GM12874 (cell line): ENCODE data around the gene TMEM156.

Source experiments
- TF ChIP-seq, protein P1 (sequence below): IDR thresholded peaks from 2 replicates; pipeline ENCODE4 v1.5.1; 2011; ENCODE audit warnings: low read depth, mild to moderate bottlenecking, control low read depth, low read length, moderate library complexity; ENCODE audit not compliant: insufficient read depth

Gene TMEM156

DNA sequence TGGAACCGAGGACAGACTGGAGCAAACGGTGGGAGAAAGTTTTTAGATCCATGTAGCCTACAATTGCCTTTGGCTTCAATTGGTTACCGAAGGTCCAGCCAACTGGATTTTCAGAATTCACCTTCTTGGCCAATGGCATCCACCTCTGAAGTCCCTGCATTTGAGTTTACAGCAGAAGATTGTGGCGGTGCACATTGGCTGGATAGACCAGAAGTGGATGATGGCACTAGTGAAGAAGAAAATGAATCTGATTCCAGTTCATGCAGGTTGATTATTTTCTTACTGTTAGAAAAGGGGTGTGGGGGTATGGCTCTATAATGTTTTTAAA lies 30.5 kb upstream of the TMEM156 start:
- TF ChIP-seq, protein P1, sequence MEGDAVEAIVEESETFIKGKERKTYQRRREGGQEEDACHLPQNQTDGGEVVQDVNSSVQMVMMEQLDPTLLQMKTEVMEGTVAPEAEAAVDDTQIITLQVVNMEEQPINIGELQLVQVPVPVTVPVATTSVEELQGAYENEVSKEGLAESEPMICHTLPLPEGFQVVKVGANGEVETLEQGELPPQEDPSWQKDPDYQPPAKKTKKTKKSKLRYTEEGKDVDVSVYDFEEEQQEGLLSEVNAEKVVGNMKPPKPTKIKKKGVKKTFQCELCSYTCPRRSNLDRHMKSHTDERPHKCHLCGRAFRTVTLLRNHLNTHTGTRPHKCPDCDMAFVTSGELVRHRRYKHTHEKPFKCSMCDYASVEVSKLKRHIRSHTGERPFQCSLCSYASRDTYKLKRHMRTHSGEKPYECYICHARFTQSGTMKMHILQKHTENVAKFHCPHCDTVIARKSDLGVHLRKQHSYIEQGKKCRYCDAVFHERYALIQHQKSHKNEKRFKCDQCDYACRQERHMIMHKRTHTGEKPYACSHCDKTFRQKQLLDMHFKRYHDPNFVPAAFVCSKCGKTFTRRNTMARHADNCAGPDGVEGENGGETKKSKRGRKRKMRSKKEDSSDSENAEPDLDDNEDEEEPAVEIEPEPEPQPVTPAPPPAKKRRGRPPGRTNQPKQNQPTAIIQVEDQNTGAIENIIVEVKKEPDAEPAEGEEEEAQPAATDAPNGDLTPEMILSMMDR = no peak

DNA sequence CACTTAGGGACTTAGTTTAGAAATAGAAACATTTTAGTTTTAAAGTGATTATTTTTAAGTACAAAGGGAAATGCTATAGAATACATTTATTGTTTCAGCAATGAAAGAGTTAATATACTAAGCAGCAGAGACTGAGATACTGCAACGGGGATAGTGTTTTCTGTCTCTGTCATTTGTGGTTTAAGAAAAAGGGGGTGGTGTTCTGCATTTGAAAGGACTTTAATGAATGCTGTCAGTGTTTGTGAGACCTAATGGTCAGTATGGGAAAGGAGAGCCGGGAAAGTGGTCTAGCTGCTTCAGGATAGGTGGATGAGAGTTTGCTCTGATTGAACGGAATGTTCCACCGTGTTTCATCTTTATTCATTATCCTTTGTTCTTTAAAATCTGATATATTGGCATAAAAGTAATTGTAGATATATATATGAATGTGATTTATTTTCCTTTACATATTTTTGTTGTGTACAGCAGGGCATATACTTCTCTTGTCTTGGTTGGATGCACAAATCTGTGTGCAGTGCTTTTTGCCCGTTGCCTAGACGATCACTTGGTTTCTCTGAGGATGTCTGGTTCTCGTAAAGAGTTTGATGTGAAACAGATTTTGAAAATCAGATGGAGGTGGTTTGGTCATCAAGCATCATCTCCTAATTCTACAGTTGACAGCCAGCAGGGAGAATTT lies 30.0 kb upstream of the TMEM156 start, which contains the start of gene KLHL5:
TSS of gene KLHL5 (plus strand) at position 139 of the 676 bp plus-strand sequence. CDS start at position 560, 421 bp downstream.
- TF ChIP-seq, protein P1 = no peak

DNA sequence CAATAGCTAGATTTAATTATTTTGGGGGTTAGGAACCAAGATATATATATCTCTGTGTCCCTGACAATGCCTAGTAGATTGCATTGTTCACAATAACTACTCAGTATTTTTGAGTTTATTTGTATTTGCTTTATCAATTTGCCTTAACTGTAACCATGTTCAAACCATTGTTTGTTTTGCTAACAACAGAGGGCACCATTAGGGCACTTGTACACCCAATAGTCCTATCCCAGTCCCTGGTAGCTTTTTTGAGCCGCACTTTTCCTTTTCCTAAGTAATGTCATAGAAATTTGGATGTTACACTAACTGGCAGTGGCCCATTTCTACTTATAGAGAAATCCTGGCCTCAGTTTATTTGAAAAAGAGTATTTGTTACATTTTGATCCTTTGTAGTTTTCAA lies 29.2 kb upstream of the TMEM156 start:
- TF ChIP-seq, protein P1 = no peak

DNA sequence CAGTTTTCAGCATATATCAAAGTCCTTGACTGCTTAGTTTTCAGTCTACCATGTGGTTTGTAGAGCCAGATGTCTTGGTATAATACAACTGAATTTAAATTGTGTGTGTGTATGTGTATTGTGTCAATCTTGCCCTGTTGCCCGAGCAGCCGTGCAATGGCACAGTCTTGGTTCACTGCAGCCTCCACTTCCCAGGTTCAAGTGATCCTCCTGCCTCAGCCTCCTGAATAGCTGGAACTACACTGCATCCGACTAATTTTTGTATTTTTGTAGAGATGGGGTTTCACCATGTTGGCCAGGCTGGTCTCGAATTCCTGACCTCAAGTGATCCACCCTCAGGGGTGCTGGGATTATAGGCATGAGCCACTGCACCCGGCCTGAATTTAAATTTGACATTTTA lies 23.8 kb upstream of the TMEM156 start:
- TF ChIP-seq, protein P1 = no peak

DNA sequence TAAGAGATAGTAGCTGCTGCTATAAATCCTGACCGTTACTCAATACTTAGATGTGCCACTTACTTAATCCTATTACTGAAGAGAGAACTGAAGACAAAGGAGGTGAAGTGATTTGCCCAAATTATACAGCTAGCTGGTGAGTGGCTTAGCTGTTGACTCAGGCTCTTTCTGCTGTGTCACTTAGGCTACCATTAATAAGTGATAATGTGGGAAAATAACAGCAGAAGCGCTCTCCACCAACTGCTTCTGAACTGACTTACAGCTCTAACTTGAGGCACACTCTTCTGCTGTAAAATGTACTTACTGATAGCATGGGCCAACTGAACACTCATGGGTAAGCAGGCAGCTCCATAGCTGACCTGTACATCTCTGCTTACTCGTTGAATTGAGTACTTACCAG lies 22.3 kb upstream of the TMEM156 start:
- TF ChIP-seq, protein P1 = no peak

DNA sequence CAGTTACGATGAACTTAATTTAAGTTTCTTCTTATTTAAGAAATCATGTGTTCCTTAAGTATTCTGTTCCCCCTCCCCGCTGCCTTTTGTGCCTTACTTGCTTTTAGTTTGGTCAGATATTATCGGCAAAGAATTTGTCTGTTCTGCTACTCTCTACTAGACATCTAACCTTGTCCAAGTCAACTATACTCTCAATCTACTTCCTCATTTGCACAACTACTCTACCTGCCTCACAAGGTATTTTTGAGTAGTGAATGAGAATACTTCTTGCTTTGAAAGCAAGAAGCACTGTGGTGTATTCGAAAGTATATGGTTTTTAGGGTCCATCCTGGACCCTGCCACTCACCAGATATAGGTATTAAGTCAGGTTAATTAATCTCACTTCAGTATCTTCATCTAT lies 21.8 kb upstream of the TMEM156 start:
- TF ChIP-seq, protein P1 = no peak

DNA sequence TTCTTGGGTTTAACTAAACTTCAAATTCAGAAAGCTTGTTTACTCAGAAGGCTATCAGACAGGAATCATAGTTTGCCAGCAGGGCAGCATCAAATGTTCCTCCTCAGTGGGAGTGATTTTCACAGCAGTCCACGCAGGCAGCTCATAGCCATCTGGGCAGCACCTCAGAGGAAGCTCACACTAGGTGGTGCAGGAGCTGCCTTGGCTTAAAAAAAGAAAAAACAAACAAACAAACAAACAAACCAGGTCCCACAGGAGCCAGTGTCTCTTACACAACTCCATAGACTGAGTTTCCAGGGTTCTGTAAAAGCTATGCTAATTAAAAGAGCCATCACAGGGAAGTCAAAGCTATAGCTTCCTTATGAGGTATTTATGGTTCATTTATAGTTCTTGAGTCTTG lies 19.3 kb upstream of the TMEM156 start:
- TF ChIP-seq, protein P1 = no peak

DNA sequence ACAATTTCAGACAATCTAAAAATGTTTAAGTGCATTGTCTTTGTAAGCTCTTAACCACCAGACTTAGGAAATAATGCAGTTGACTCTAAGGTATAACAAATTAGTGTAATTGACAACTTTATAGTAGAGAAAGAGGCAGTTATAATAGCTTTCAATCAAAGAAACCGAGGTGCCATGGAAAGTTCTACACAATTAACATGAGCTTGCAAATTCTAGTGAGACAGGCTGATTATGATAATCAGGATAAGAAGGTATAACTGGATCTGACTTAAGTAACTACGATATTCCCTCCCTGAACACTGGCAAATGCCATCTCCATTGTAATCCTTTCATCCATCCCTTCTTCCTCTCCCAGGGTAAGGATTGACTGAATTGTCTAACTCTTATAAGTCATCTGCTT lies 18.4 kb upstream of the TMEM156 start:
- TF ChIP-seq, protein P1 = no peak
